Cerebellar cortex (tissue), 1 donor: ENCODE results near the gene EFCAB11.
A peak's percentile ranks its signal among the peaks of the same experiment; 100 is the strongest.

Experiments used
- DNase-seq: peaks from one replicate; pipeline ENCODE4 v3.0.0-alpha.2; 2015; ENCODE audit warnings: low spot score

Gene EFCAB11

DNA sequence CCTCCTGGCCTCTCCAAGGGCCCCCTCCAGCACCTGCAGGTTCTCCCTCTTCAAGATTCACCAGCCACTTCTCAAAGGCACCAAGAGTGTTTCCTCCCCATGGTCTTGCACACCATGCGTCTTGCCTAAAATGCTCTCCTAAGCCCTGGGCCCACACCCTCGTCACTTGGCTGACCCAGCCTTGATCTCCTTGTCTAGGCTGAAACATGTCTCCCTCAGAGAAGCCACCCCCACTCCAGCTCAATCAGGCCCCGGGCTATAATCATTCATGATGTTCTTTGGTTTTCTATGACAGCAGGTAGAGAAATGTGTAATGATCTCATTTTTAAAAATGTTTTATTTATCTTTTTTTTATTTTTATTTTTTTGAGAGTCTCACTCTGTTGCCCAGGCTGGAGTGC lies 88.1 kb downstream of the EFCAB11 start:
- DNase-seq = no peak

DNA sequence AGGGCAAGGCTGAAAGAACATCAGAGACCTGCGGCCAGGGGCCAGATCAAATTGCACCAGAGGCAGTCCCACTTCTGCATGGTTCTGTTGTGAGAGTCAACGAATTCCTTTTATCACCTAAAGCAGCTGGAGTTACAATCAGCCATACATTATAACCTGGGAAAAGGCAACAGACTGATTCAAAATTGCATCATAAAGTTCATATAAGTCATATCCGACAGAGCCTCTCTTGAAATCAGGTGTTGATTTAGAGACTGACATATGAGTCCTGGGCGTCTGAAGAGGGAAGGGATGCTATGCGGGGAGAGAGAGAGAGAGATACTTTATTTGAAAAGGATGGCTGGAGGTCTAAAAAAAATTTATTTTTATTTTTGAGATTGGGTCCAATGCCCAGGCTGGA lies 89.4 kb downstream of the EFCAB11 start:
- DNase-seq = no peak

DNA sequence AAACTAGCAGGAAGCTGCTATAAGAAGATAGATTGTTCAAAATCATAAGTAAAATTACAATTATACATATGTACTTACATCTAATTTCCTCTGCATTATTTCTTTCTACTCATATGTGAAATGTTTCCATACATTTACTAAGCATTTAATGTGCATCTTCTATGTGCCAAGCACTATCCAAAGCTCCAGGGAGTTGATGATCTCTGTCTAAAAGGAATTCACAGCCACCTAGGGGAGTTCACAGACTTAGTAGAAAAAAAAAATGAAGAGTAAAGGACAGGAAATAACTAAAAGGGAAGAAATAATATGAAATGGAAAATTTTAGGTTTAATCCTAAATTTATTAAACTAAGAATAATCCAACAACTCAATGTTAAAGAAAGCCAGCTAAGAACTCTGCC lies 91.7 kb downstream of the EFCAB11 start:
- no peak for DNase-seq

DNA sequence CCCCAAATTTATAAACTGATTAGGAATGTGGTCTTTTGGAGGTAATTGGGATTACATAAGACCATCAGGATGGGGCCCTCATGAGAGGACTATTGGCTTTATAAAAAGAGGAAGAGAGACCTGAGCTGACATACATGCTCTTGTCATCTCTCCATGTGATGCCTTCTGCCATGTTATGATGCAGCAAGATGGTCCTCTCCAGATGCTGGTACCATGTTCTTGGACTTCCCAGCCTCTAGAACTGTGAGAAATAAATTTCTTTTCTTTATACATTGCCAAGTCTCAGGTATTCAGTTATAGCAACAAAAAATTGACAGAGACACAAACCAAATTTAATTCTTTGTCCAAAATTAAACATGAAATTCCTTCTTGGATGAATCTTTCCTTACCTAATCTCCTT lies 92.9 kb downstream of the EFCAB11 start:
- DNase-seq = no peak

DNA sequence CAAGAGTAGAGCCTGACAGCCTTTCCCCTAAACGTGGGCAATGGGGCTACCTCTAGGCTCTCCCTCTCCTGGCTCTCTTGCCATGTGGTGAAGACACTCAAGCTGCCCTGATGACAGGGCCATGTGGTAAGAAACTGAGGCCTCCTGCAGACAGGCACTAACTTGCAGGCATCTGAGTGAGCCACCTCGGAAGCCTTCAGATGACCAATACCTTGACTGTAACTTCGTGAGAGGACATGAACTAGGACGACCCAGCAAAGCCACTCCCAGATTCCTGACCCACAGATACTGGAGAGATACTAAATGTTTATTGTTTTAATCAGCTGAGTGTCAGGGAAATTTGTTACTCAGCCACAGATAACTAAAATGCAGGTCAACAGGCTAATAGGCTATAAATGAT lies 96.4 kb downstream of the EFCAB11 start:
- DNase-seq = no peak

DNA sequence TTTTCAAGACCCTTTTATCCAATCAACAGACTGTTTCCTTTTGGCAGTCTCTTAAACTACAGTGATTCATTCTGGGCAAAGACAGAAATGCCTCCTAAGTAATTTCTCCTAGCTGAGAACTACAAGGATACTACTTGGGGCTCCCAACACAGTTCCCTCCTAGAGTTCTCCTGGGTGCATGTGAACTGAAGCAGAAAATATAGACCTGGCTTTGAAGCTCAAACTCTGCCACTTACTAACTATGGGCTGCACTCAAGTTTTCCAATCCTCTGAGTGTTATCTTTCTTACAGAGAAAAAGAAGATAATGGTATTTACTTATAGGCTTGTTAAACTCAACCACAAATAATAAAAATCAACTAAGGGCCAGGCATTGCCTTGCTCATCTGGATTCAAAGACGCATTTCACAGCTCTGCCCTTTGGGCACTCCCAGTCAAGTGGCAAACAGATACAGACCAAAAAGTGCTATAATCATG lies 97.6 kb downstream of the EFCAB11 start:
- no peak for DNase-seq

DNA sequence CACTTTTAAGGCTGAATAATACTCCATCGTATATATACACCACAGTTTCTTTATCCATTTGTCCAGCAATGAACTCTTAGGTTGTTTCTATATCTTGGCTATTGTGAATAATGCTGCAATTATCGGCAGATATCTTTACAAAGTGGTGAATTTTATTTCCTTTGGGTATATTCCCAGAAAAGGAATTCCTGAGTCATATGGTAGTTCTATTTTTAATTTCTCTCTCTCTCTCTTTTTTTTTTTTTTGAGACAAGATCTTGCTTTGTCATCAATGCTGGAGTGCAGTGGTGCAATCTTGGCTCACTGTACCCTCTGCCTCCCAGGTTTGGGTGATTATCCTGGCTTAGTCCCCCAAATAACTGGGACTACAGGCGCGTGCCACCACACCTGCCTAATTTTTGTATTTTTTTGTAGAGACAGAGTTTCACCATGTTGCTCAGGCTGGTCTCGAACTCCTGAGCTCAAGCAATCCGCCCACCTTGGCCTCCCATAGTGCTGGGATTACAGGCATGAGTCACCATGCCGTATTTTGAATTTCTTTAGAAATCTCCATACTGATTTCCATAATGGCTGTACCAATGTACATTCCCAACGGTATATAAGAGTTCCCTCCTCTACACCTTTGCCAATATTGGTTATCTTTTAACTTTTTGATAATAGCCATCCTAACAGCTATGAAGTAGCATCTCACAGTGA lies 98.4 kb downstream of the EFCAB11 start:
- DNase-seq = no peak

DNA sequence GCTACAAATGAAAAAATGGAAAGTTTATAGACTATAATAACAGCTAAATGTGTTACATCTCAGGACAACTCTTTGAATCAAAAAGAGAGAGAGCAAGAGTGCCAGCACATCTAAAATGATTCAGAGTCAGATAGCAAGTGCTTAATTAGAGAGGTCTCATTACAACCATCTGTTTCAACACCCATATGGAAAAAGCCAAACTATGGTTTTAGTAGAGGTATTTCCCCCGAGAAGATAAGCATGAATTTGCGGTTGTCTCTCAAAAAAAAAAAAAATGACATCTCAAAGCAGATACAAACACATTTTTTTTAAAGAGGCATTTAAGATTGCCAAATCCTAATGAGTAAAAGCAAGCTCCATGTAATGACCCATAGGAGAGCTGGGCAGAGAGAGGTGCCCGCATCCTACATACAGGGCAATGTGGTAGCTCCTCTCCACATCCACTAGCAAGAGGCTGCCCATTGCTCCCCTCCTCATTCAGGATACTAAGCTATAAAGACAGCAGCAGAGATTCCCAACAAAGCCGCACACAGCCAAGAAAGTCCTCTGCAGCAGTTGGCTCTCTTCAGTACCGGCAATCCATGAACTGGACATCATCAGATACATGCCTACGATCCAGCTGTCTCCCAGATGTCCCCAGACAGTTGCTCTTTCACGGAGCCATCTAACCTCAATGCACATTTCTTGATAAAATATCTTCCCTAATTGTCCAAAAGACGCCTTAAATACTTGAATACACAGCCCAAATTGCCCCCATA lies 100.4 kb downstream of the EFCAB11 start:
- no peak for DNase-seq

DNA sequence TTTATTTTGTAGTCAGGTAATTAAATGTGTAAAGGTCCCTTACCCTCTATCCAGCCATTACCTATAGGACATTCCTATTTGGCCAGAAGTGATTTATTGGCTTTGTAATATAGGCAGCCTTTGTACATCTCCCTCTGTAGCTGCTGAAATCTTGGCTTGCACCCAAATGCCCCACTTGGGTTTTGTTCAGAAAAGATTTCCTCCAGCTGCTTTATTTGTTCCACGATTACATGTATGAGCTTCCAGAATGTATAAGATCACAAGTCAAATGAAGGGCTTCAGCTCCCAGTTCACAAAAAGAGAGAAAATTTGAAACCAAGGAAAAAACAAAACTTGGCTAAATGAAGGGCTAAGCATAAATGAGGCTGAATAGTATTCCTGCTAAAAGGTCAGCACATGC lies 103.4 kb downstream of the EFCAB11 start:
- DNase-seq = no peak

DNA sequence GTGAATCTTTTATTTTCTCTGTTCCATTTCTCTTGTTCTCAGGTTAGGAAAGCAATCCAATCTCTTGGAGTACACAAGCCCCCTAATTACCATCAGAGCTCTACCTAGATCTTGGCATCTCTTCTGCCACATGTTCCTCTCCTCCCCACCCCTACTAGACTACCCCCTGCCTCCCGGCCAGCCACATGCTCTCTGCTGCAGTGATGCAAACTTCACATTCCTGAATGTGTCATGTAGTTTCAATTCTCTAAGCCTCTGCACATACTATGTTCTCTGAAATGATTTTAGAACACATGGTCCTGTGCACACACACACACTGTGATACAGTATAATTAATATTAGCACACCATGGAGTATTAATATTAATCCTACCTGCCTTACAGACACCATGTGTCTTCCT lies 104.6 kb downstream of the EFCAB11 start:
- no peak for DNase-seq

DNA sequence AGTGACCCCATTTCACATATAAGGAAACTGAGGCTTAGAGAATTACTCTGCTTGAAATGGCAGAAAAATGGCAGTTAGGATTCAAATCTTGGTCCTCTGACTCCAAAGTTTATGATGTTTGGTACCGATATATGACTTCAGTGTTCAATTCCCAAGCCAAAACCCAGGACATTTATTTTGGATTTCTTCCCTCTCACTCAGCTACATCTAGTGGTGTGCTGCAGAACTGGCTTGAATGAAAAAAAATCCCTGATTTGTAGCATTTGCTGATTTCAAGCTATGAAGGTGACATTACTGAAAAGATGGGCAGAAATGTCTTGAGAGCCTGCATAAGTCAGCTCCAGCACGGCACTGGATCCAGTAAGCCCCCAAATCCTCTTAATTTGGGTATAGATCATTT lies 106.4 kb downstream of the EFCAB11 start:
- peak; percentile 23 for DNase-seq

DNA sequence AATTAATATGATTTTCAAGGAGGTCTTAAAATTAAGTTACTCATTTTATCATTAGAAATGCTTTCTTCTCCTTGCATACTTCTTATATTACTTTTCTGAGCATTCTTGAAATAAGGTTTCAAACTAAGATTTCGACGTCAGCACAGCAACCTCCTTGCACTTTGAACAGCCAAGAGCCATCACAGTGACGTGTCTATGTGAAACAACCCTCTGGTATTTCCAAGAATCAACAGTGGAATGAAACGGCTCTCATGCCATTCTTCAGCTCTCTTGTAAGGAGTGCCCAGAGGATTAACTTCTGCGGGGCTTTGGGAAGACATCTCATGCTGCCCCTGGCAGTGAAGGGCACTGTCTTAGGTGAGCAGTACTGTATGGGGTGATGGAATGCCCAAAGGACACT lies 109.2 kb downstream of the EFCAB11 start:
- DNase-seq = no peak

DNA sequence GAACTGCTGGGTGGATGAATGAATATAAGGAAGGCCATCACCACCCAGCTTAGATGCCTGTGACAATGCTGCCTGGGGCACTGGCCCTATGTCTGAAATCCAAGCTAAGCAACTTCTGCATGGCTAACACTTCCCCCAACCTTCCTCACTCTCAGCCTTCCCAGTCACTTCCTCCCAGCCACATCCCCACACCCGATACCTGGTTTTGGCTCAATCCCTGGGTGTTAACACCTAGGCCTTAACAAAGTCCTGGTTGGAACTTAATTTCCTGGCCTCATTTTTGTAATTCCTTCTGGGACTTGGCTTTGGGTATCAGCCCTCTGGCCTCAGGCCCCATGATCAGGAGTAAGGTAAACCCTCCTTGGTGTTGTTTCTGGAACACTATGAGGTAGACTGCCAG lies 110.0 kb downstream of the EFCAB11 start:
- DNase-seq = no peak

DNA sequence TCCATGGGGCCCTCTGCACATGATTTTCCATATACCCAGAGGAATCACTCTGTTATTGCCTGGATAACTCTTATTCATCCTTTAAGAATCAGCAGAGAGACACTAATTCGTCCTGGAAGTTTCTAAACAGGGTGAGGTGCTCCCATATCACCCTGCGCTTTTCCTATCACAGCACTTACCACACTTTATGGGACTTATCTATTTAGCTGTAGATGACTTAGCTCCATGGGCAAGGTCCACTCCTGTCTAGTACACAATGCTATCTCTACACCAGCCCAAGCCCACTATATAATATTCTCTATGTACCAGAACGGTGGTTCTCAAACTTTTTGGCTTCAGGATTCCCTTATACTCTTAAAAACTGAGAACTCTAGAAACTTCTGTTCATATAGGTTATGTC lies 111.7 kb downstream of the EFCAB11 start:
- DNase-seq = no peak

DNA sequence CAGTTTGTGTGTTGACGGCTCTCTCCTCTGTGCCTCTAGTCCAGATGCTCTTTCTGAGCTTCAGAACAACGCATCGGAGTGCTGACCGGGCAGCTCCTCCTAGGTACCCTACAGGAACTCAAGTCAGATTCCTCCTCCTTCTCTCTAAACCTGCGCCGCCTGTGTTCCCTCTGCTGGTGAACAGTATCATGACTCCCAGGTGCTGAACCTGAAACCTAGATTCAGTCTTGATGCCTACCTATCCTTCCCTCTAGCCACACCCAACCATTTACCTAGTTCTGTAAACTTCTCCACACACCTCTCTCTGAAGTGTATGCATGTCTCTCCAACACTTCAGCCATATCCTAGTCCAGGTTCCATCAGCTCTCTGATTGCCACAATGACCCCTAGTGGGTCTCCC lies 112.7 kb downstream of the EFCAB11 start:
- DNase-seq = no peak

DNA sequence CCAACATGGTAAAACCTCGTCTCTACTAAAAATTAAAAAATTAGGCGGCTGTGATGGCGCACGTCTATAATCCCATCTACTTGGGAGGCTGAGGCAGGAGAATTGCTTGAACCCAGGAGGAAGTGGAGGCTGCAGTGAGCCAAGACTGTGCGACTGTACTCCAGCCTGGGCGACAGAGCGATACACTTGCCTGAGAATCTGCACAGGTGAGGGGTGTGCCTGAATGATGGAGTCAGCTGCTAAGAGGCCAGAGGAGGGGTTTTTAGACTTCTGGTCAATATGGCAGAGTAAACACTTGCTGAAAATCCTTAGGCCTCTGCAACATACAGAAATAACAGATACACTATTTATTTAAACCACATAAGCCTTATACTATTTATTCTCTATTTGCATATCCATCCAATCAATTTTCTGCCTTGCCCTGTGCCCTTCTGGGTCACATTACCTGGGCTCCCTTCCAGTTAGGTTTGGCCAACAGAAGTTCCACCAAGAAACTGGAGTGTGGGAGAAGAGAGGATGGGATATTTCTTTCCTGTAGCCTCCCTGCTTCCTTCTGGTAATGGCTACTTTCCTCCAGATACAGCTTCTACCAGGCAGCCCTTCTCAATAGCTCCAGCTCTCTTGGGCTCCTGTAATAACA lies 117.6 kb downstream of the EFCAB11 start:
- no peak for DNase-seq

DNA sequence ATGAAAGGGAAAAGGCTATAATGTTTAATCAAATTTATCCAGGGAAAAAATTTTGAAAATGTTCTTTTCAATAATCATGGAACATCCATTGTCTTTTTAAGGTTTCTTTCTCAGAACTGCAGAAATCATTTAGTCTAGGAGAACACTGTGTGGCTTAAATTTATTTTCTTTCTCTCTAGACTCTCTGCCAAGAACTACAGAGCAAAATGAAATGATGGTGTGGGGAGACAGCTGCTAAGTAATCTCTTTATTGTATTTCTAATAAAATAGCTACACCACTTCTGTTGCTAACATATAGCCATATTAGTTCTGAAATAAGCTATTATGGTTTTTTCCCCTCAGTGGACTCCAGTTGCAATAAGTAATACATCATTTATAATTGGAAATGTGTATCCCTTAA lies 120.9 kb downstream of the EFCAB11 start:
- no peak for DNase-seq

DNA sequence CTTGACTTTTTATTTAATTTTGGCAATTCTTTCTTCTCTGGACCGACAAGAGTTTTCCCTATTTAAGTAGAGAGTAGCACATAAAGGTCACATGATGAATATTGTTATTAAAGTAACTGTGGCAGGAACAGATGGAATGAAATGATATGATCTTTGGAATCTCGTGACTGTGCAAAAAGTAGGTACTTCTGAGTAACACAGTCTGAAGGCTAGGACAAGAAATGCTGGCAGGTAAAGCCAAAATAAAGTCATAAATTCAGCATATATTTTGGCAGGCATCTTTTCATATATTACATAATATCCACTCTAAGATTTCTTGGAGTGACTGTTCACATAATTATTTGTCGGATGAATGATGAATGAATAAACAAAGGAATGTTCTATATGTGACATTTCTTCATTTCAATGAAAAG lies 121.4 kb downstream of the EFCAB11 start:
- DNase-seq = no peak

DNA sequence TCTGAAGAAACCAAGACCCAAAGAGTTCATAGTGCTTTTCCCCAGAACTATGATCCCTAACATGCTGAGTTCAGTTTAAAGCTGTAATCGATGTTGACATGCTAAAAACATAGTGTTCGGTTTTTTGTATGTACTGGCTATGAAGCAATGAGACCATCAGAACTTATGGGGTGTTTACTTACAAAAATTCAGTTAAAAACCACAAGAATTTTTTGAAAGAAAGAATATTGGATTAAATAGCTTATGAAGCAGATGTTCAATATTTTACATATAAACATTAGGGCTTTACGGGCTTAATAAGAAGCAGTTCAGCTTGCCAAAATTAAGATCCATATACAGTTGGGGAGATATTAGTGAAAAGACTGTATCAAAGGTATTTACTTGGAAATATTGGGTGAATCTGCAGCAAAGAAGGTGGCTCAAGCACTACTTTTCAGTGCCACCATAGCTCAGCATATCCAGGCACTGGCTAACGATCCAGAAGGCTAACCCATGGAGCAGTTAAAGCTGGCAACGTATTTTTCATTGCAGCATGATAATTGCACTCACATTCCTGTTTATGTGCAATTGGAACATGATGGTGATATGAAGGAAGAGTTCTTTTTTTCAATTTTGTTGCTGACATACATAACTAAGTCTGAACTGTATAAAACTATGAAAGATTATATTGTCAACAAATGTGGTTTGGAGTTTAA lies 125.9 kb downstream of the EFCAB11 start:
- DNase-seq = no peak

DNA sequence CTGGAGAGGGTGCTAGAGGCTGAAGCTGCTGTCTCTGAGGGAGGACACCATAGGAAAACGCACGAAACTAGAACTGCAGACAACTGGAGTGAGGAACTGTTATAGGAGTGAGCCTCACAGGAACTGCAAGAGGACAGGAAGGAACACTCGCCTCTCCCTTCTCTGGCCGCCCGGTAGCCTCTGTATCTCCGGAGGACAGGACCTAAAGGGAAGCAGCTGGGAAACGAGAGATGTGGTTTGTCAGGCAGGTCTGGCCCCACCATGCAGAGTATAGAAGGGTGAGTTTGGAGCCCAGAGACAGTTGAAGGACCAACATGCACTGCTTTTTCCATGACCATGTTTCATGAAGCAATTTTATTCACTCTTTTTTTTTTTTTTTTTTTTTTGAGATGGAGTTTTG lies 127.3 kb downstream of the EFCAB11 start:
- no peak for DNase-seq

DNA sequence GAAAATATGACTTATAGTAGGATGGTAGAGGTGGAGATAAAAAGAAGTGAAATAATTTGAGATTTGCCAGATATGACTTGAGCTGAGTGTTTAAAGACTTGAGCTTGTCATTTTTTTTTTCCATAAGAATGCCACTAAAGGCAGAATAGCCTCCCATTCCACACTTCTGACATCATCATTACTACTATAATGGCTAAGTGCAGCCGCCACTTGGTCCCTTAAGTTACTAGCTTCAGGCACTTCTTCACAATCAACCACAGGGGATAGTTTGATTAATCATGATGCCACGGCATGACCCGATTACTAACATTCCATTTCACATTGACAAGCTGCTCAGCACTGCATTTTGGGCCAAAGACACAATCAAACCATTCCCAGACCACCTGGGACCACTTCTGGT lies 127.9 kb downstream of the EFCAB11 start:
- no peak for DNase-seq

DNA sequence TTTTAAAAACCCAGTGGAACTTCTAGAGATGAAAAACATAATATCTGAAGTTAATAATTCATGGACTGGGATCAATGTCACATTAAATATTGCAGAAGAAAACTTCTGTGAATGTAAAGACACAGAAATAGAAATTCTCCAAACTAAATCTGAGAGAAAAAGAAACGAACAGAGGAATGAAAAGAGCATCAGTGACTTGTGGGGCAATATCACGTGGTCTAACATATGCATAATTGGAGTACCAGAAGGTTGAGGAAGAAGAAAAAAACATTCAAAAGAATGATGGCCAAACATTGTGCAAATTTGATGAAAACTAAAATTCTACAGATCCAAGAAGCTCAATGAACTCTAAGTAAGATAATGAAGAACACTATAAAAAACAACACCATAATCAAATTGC lies 130.8 kb downstream of the EFCAB11 start:
- DNase-seq = no peak

DNA sequence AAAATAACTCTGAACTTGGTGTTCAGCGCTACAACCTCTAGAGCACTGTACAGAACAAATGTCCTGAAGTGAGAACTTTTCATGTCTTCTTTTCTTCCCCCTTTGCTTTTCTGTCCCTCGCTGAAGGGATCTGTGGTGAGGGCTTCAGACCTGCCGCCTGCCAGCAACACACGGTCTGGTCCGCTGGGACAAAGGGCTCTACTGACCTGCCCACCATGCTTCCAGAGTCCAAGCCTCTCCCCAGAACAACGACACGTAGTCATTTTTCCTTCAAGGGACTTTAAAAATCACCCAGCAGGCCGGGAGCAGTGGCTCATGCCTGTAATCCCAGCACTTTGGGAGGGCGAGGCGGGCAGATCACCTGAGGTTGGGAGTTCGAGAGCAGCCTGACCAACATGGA lies 140.4 kb downstream of the EFCAB11 start:
- no peak for DNase-seq
